Measurements from ENCODE around the gene SLC36A1.

The SLC36A1 gene

DNA sequence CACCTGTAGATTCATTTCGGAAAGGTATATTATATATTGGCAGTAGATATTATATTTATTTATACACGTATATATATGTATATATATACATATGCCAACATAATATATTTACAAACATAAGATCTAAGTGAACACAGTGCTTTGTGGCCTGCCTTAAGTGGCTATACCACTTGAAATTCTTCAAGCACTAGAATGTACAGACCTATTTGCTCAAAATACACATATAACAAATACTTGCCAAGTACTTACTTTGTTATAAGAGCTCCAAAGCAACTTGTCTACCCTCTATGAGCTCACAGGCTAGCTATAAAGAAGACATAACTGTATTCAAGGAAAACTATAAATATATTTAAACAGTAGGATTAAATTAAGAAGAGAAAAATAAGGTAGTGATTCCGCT is 33.6 kb upstream of the SLC36A1 start:
- Histone ChIP-seq H3K36me3 (ENCODE audit: insufficient read depth) (no peaks in the 10 kb centered on the region), H4K20me1 (ENCODE audit: insufficient read depth) (no peaks in the 10 kb centered on the region), H3K27ac (no peak overlapping the region), H3K4me2 (no peak overlapping the region), H3K79me2 (ENCODE audit: insufficient read depth, low read depth) (no peaks in the 10 kb centered on the region), H3K9ac (no peak overlapping the region), H3K27me3 (ENCODE audit: insufficient read depth, low read depth) (no peaks in the 10 kb centered on the region), H2AFZ (ENCODE audit: low read depth) (no peak overlapping the region), H3K4me1 (ENCODE audit: low read depth, poor library complexity, severe bottlenecking) (no peaks in the 10 kb centered on the region), H3K4me3 (IDR thresholded peaks at IDR 0.05; ENCODE audit: insufficient read depth, low read depth, low read length) (no peak overlapping the region)
- TF ChIP-seq, protein P1, sequence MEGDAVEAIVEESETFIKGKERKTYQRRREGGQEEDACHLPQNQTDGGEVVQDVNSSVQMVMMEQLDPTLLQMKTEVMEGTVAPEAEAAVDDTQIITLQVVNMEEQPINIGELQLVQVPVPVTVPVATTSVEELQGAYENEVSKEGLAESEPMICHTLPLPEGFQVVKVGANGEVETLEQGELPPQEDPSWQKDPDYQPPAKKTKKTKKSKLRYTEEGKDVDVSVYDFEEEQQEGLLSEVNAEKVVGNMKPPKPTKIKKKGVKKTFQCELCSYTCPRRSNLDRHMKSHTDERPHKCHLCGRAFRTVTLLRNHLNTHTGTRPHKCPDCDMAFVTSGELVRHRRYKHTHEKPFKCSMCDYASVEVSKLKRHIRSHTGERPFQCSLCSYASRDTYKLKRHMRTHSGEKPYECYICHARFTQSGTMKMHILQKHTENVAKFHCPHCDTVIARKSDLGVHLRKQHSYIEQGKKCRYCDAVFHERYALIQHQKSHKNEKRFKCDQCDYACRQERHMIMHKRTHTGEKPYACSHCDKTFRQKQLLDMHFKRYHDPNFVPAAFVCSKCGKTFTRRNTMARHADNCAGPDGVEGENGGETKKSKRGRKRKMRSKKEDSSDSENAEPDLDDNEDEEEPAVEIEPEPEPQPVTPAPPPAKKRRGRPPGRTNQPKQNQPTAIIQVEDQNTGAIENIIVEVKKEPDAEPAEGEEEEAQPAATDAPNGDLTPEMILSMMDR (conservative IDR thresholded peaks at IDR 0.05; ENCODE audit: low read depth, low read length), result no peak

DNA sequence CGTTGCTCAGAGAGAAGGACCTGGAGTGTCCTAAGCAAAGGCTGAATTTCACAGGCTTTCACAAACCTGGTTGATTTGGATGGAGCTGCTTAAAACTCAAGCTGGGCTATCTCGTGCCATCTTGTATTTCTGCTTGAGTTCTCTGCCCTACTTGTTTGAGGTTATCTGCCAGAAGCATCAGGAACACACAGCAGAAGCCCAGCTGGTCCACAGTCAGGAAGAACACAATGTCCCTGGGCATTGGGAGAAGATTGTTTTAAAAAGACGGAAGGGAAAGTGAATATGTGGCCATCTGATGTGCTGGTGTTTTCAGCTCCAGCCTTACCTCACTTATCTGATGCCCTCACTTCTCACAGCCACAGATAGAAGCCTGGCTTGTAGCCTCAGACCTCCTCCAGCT is 32.9 kb upstream of the SLC36A1 start:
- TF ChIP-seq, protein P1 (conservative IDR thresholded peaks at IDR 0.05; ENCODE audit: low read depth, low read length), result no peak
- H3K4me3 ChIP-seq (IDR thresholded peaks at IDR 0.05; ENCODE audit: insufficient read depth, low read depth, low read length), result no peak overlapping the region
- no peak overlapping the region for H3K9ac ChIP-seq
- no peak overlapping the region for H3K27ac ChIP-seq
- no peaks in the 10 kb centered on the region for H3K4me1 ChIP-seq (ENCODE audit: low read depth, poor library complexity, severe bottlenecking)
- no peaks in the 10 kb centered on the region for H3K79me2 ChIP-seq (ENCODE audit: insufficient read depth, low read depth)
- no peaks in the 10 kb centered on the region for H4K20me1 ChIP-seq (ENCODE audit: insufficient read depth)
- no peaks in the 10 kb centered on the region for H3K36me3 ChIP-seq (ENCODE audit: insufficient read depth)
- no peaks in the 10 kb centered on the region for H3K27me3 ChIP-seq (ENCODE audit: insufficient read depth, low read depth)
- H2AFZ ChIP-seq (ENCODE audit: low read depth), result no peak overlapping the region
- H3K4me2 ChIP-seq, result no peak overlapping the region

GRCh38 chr5:151417712-151418111 is 29.7 kb upstream of the SLC36A1 start:
- H3K4me1 ChIP-seq (ENCODE audit: low read depth, poor library complexity, severe bottlenecking), result no peaks in the 10 kb centered on the region
- H3K4me2 ChIP-seq, result no peak overlapping the region
- TF ChIP-seq, protein P1 (conservative IDR thresholded peaks at IDR 0.05; ENCODE audit: low read depth, low read length), result no peak
- no peaks in the 10 kb centered on the region for H3K27me3 ChIP-seq (ENCODE audit: insufficient read depth, low read depth)
- no peaks in the 10 kb centered on the region for H4K20me1 ChIP-seq (ENCODE audit: insufficient read depth)
- H3K36me3 ChIP-seq (ENCODE audit: insufficient read depth), result no peaks in the 10 kb centered on the region
- no peak overlapping the region for H2AFZ ChIP-seq (ENCODE audit: low read depth)
- no peak overlapping the region for H3K4me3 ChIP-seq (IDR thresholded peaks at IDR 0.05; ENCODE audit: insufficient read depth, low read depth, low read length)
- no peak overlapping the region for H3K9ac ChIP-seq
- H3K79me2 ChIP-seq (ENCODE audit: insufficient read depth, low read depth), result no peaks in the 10 kb centered on the region
- no peak overlapping the region for H3K27ac ChIP-seq

DNA sequence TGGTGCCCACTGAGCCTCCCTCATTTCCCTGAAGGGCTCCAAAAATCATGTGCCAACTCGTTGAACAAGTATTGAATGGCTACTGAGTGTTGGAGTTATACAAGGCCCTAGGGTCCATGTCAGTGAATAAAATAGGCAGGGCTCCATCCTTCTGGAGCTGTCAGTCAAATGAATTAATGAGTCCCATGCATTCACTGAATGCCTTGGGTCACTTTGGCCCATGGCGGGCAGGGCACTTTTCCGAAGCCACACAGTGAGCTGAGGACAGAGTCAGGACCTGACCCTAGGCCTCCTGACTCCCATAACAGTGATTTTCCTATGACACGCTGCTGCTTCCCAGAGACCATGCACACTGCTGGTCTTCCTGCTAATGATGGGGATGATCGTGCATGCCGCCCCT is 27.3 kb upstream of the SLC36A1 start:
- no peaks in the 10 kb centered on the region for H4K20me1 ChIP-seq (ENCODE audit: insufficient read depth)
- no peak overlapping the region for H3K27ac ChIP-seq
- no peaks in the 10 kb centered on the region for H3K36me3 ChIP-seq (ENCODE audit: insufficient read depth)
- no peaks in the 10 kb centered on the region for H3K27me3 ChIP-seq (ENCODE audit: insufficient read depth, low read depth)
- H3K4me3 ChIP-seq (IDR thresholded peaks at IDR 0.05; ENCODE audit: insufficient read depth, low read depth, low read length), result no peak overlapping the region
- H3K4me2 ChIP-seq, result no peak overlapping the region
- no peaks in the 10 kb centered on the region for H3K79me2 ChIP-seq (ENCODE audit: insufficient read depth, low read depth)
- H2AFZ ChIP-seq (ENCODE audit: low read depth), result no peak overlapping the region
- no peak overlapping the region for H3K9ac ChIP-seq
- TF ChIP-seq, protein P1 (conservative IDR thresholded peaks at IDR 0.05; ENCODE audit: low read depth, low read length), result no peak
- no peaks in the 10 kb centered on the region for H3K4me1 ChIP-seq (ENCODE audit: low read depth, poor library complexity, severe bottlenecking)

All from KMS-11 (cell line).